Muscle of leg (tissue), 11 donors: ENCODE data around the gene ING1. TPM values are rescaled to one million over a fixed set of nuclear protein-coding genes. Genes with fewer than 3 reads are reported as not detected.

Experiments
- DNase-seq: peaks from one replicate; pipeline ENCODE4 v3.0.0; 2013
- H3K27ac ChIP-seq: one replicate; pipeline ENCODE4 v1.5.1; 2013; ENCODE audit warnings: mild to moderate bottlenecking, low read length, control low read depth
- H3K27me3 ChIP-seq: one replicate; pipeline ENCODE4 v1.6.1; 2013; ENCODE audit warnings: low read length; ENCODE audit not compliant: control insufficient read depth, insufficient read depth
- H3K36me3 ChIP-seq: one replicate; pipeline ENCODE4 v1.6.1; 2013; ENCODE audit warnings: low read length; ENCODE audit not compliant: control insufficient read depth, insufficient read depth
- H3K4me1 ChIP-seq: one replicate; pipeline ENCODE4 v1.6.1; 2013; ENCODE audit warnings: low read length; ENCODE audit not compliant: control insufficient read depth, insufficient read depth
- H3K4me3 ChIP-seq: one replicate; pipeline ENCODE4 v1.5.1; 2013; ENCODE audit warnings: low read length, control low read depth
- H3K9me3 ChIP-seq: replicated peaks from 2 replicates; pipeline ENCODE4 v1.6.1; 2013; ENCODE audit warnings: low read depth, low read length; ENCODE audit not compliant: control insufficient read depth
- WGBS: methylation state at CpG from one replicate; pipeline ENCODE4 v1.1.5; 2013; ENCODE audit warnings: missing lambda C conversion rate; ENCODE audit not compliant: insufficient coverage; 5-methylcytosine and 5-hydroxymethylcytosine counted together
- polyA plus RNA-seq, 8 donors: library from polyadenylated mRNA; unstranded; fragments of 120-200 nt; gene quantifications; one replicate each; pipeline versions ENCODE4 v1.2.1 to v1.2.3, GENCODE V29; 2013; ENCODE audit warnings: inconsistent platforms in 1 of 8, low replicate concordance in 1 of 8; ENCODE audit not compliant: insufficient read length in 8 of 8, insufficient read depth in 1 of 8
- total RNA-seq: library from RNA; stranded (reverse); fragments of 120-200 nt; gene quantifications from one replicate; pipeline ENCODE4 v1.2.4, GENCODE V29; 2013

Gene ING1
- total and polyA plus RNA-seq, 9 donors: 6.0 to 16.9 (median 13.5) TPM

GRCh38 chr13:110766671-110767430, 53.4 kb downstream of the ING1 start:
- no peak for DNase-seq
- WGBS: 76% methylated on average over 4 of the region's 4 CpGs
- H3K4me1 ChIP-seq: no peaks in the 10 kb centered on the region
- H3K9me3 ChIP-seq: no peaks in the 10 kb centered on the region
- H3K27me3 ChIP-seq: no peaks in the 10 kb centered on the region
- no peaks in the 10 kb centered on the region for H3K36me3 ChIP-seq
- H3K27ac ChIP-seq: no peak overlapping the region
- no peak overlapping the region for H3K4me3 ChIP-seq

- Histone ChIP-seq H3K9me3 (no peaks in the 10 kb centered on the region), H3K27ac (no peak overlapping the region), H3K27me3 (peaks cover 1% of the 10 kb centered on the region), H3K36me3 (no peaks in the 10 kb centered on the region), H3K4me1 (peaks cover 6% of the 10 kb centered on the region), H3K4me3 (no peak overlapping the region)
- 100% methylated on average over 2 of the region's 7 CpGs for WGBS
- no peak for DNase-seq
Observed at GRCh38 chr13:110767476-110767875, 54.0 kb downstream of the ING1 start.

- no peak overlapping the region for H3K27ac ChIP-seq
- H3K9me3 ChIP-seq: no peaks in the 10 kb centered on the region
- WGBS: 50% methylated on average over 1 of the region's 3 CpGs
Observed at GRCh38 chr13:110769097-110769496, 55.6 kb downstream of the ING1 start.

GRCh38 chr13:110770678-110771077, 57.2 kb downstream of the ING1 start:
- no peak for DNase-seq
- no peaks in the 10 kb centered on the region for H3K9me3 ChIP-seq
- peaks cover 9% of the 10 kb centered on the region for H3K4me1 ChIP-seq
- WGBS: 90% methylated on average over 7 of the region's 10 CpGs
- no peak overlapping the region for H3K27ac ChIP-seq
- H3K27me3 ChIP-seq: peaks cover 2% of the 10 kb centered on the region
- H3K36me3 ChIP-seq: no peaks in the 10 kb centered on the region
- H3K4me3 ChIP-seq: no peak overlapping the region

More at GRCh38 chr13:110769097-110769496, 55.6 kb downstream of the ING1 start:
- H3K36me3 ChIP-seq: no peaks in the 10 kb centered on the region
- H3K4me3 ChIP-seq: no peak overlapping the region
- H3K27me3 ChIP-seq: peaks cover 2% of the 10 kb centered on the region
- no peak for DNase-seq
- peaks cover 9% of the 10 kb centered on the region for H3K4me1 ChIP-seq

GRCh38 chr13:110771194-110771593, 57.7 kb downstream of the ING1 start:
- peaks cover 9% of the 10 kb centered on the region for H3K4me1 ChIP-seq
- no peak overlapping the region for H3K4me3 ChIP-seq
- H3K36me3 ChIP-seq: no peaks in the 10 kb centered on the region
- WGBS: no CpG with 5 or more reads among the region's 9 CpGs
- H3K27ac ChIP-seq: no peak overlapping the region
- H3K9me3 ChIP-seq: no peaks in the 10 kb centered on the region
- peak; percentile 8 for DNase-seq
- H3K27me3 ChIP-seq: peaks cover 2% of the 10 kb centered on the region

- H3K9me3 ChIP-seq: no peaks in the 10 kb centered on the region
- peaks cover 2% of the 10 kb centered on the region for H3K27me3 ChIP-seq
- no peak overlapping the region for H3K27ac ChIP-seq
- H3K36me3 ChIP-seq: no peaks in the 10 kb centered on the region
- H3K4me1 ChIP-seq: peaks cover 9% of the 10 kb centered on the region
- H3K4me3 ChIP-seq: no peak overlapping the region
- peak; percentile 33 for DNase-seq
- 63% methylated on average over 8 of the region's 13 CpGs for WGBS
Observed at GRCh38 chr13:110772091-110772984, 58.8 kb downstream of the ING1 start.

Other genes starting within 250 kb of the ING1 start
- 3.9 TPM for gene RAB20, start 152.0 kb upstream of the ING1 start, total RNA-seq
- 1 to 10 TPM; 1.9 to 6.0 (median 3.1) TPM for gene RAB20, start 152.0 kb upstream of the ING1 start, polyA plus RNA-seq
- 19.6 TPM for gene NAXD, start 98.2 kb upstream of the ING1 start, total RNA-seq
- 10 to 100 TPM; 26.5 to 32.3 (median 27.8) TPM for gene NAXD, start 98.2 kb upstream of the ING1 start, polyA plus RNA-seq
- gene CARS2, start 7.6 kb upstream of the ING1 start, total RNA-seq: 49.1 TPM
- gene CARS2, start 7.6 kb upstream of the ING1 start, polyA plus RNA-seq: 10 to 100 TPM; 37.7 to 73.2 (median 51.9) TPM
- gene ANKRD10, start 201.4 kb downstream of the ING1 start, total RNA-seq: 183 TPM
- 100 to 1,000 TPM; 128 to 282 (median 172) TPM for gene ANKRD10, start 201.4 kb downstream of the ING1 start, polyA plus RNA-seq